Astrocyte (in vitro differentiated cells and primary cell): ENCODE data around the gene XXYLT1. TPM values are rescaled to one million over a fixed set of nuclear protein-coding genes. Genes with fewer than 3 reads are reported as not detected.
A peak's percentile ranks its signal among the peaks of the same experiment; 100 is the strongest.

Source experiments
- DNase-seq: peaks from one replicate; pipeline ENCODE4 v3.0.0-alpha.2; 2010; ENCODE audit warnings: low read depth
- FAIRE-seq: peaks from 2 replicates; lab custom pipeline; 2011; peaks lifted over from hg19 to GRCh38; lab: Jason Lieb, UNC
- H2AFZ ChIP-seq: 2 replicates; pipeline ENCODE4 v1.6.0; 2012; ENCODE audit warnings: low read depth, low read length, inconsistent platforms
- H3K27ac ChIP-seq: 2 replicates; pipeline ENCODE4 v1.5.1; 2011; ENCODE audit warnings: low read depth, low read length, inconsistent platforms
- H3K27me3 ChIP-seq: 2 replicates; pipeline ENCODE4 v1.6.0; 2011; ENCODE audit warnings: low read length, inconsistent platforms; ENCODE audit not compliant: insufficient read depth
- H3K36me3 ChIP-seq: 2 replicates; pipeline ENCODE4 v1.5.1; 2011; ENCODE audit warnings: low read length, inconsistent platforms; ENCODE audit not compliant: insufficient read depth
- H3K4me1 ChIP-seq: 2 replicates; pipeline ENCODE4 v1.5.1; 2011; ENCODE audit warnings: low read length, inconsistent platforms; ENCODE audit not compliant: insufficient read depth
- H3K4me2 ChIP-seq: 2 replicates; pipeline ENCODE4 v1.6.0; 2012; ENCODE audit warnings: low read length, inconsistent platforms
- H3K4me3 ChIP-seq: 2 replicates; pipeline ENCODE4 v1.5.1; 2011; ENCODE audit warnings: low read depth, mild to moderate bottlenecking, low read length, inconsistent platforms; ENCODE audit not compliant: insufficient read depth
- H3K79me2 ChIP-seq: 2 replicates; pipeline ENCODE4 v1.6.0; 2012; ENCODE audit warnings: mild to moderate bottlenecking, low read length, inconsistent platforms; ENCODE audit not compliant: insufficient read depth
- H3K9ac ChIP-seq: 2 replicates; pipeline ENCODE4 v1.6.0; 2012; ENCODE audit warnings: mild to moderate bottlenecking, low read length, inconsistent platforms
- H3K9me3 ChIP-seq: 2 replicates; pipeline ENCODE4 v1.5.1; 2012; ENCODE audit warnings: low read depth, mild to moderate bottlenecking, low read length, inconsistent platforms; ENCODE audit not compliant: insufficient read depth
- H4K20me1 ChIP-seq: 2 replicates; pipeline ENCODE4 v1.6.0; 2012; ENCODE audit warnings: low read length, inconsistent platforms; ENCODE audit not compliant: insufficient read depth
- H3K27ac Mint-ChIP-seq: one replicate; pipeline ENCODE4 v1.8.0; 2021; ENCODE audit warnings: mild to moderate bottlenecking, mixed read lengths; ENCODE audit not compliant: unreplicated experiment
- H3K27me3 Mint-ChIP-seq: one replicate; pipeline ENCODE4 v1.8.0; 2021; ENCODE audit warnings: low read depth, mixed read lengths; ENCODE audit not compliant: unreplicated experiment
- H3K36me3 Mint-ChIP-seq: one replicate; pipeline ENCODE4 v1.8.0; 2021; ENCODE audit warnings: low read depth, mixed read lengths; ENCODE audit not compliant: unreplicated experiment
- H3K4me1 Mint-ChIP-seq: one replicate; pipeline ENCODE4 v1.8.0; 2021; ENCODE audit warnings: low read depth, mixed read lengths; ENCODE audit not compliant: unreplicated experiment
- H3K4me3 Mint-ChIP-seq: one replicate; pipeline ENCODE4 v1.8.0; 2021; ENCODE audit warnings: mild to moderate bottlenecking, moderate library complexity, mixed read lengths; ENCODE audit not compliant: unreplicated experiment
- H3K9me3 Mint-ChIP-seq: one replicate; pipeline ENCODE4 v1.8.0; 2021; ENCODE audit warnings: mild to moderate bottlenecking, mixed read lengths; ENCODE audit not compliant: unreplicated experiment
- EZH2 ChIP-seq: IDR thresholded peaks from 2 replicates; pipeline ENCODE4 v1.6.1; 2012; ENCODE audit warnings: mild to moderate bottlenecking, low read length, inconsistent platforms; ENCODE audit not compliant: insufficient read depth
- total RNA-seq: library from RNA; stranded (reverse); gene quantifications from 2 replicates; pipeline ENCODE4 v1.2.1, GENCODE V29; 2021
- TF ChIP-seq, protein P1 (sequence below): IDR thresholded peaks from 2 replicates; pipeline ENCODE4 v1.5.1; 2011; ENCODE audit warnings: low read depth, mild to moderate bottlenecking, inconsistent platforms, low read length, moderate library complexity; ENCODE audit not compliant: insufficient read depth

The XXYLT1 gene
- total RNA-seq, 1 donor from 2014 or later: 26.2 TPM

DNA sequence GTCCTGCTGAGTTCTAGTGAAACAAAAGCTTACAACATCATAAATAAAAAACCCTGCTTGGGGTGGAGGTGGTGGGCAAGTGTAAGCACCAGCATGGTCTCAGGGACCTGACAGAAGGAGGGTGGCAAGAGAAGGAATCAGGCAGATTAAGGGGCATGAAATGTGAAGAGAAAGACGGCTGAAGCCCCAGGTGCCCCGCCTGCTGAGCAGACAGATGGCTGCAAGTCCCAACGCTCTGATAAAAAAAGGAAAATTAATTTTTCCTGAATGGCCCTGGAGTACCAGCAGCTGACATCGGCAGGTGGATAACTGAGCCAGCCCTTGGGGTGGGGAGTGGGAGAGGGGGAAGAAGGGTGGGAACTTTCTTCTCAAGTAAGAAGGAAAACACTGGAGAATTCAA, 137.9 kb downstream of the XXYLT1 start:
- no peak overlapping the region for H3K27ac Mint-ChIP-seq

DNA sequence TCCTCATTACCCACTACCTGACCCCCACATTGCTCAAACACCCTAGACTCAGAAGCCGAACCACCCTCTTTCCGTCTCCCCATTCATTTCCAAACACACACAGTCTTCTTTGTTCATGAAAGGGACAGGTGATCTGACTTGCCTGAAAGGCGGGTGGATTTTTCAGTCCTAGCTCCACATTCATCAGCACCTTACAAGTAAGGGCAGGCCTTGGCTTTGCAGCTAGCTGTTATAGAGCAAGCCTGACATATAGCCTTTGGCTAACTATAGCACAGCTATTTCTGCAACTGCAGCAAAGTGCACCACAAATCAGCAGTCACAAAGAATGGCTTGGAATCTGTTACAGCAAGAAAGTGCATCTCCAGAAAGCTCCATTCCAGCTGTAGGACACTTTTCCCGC, 139.8 kb downstream of the XXYLT1 start:
- Histone ChIP-seq H3K9ac (no peak overlapping the region), H3K4me2 (no peak overlapping the region), H3K36me3 (no peaks in the 10 kb centered on the region), H3K4me1 (peaks cover 29% of the 10 kb centered on the region), H3K27me3 (no peaks in the 10 kb centered on the region), H3K4me3 (no peak overlapping the region), H3K27ac (no peak overlapping the region), H3K79me2 (no peaks in the 10 kb centered on the region), H2AFZ (no peak overlapping the region), H3K9me3 (no peaks in the 10 kb centered on the region), H4K20me1 (no peaks in the 10 kb centered on the region)
- Mint-ChIP-seq H3K36me3 (peaks cover 4% of the 10 kb centered on the region), H3K4me3 (no peak overlapping the region), H3K27me3 (no peaks in the 10 kb centered on the region), H3K4me1 (peaks cover 11% of the 10 kb centered on the region), H3K27ac (no peak overlapping the region), H3K9me3 (peaks cover 3% of the 10 kb centered on the region)
- no peak for TF ChIP-seq EZH2
- TF ChIP-seq, protein P1, sequence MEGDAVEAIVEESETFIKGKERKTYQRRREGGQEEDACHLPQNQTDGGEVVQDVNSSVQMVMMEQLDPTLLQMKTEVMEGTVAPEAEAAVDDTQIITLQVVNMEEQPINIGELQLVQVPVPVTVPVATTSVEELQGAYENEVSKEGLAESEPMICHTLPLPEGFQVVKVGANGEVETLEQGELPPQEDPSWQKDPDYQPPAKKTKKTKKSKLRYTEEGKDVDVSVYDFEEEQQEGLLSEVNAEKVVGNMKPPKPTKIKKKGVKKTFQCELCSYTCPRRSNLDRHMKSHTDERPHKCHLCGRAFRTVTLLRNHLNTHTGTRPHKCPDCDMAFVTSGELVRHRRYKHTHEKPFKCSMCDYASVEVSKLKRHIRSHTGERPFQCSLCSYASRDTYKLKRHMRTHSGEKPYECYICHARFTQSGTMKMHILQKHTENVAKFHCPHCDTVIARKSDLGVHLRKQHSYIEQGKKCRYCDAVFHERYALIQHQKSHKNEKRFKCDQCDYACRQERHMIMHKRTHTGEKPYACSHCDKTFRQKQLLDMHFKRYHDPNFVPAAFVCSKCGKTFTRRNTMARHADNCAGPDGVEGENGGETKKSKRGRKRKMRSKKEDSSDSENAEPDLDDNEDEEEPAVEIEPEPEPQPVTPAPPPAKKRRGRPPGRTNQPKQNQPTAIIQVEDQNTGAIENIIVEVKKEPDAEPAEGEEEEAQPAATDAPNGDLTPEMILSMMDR: no peak
- no peak for DNase-seq
- FAIRE-seq: no peak

More for the DNA sequence above, 137.9 kb downstream of the XXYLT1 start:
- FAIRE-seq (no peak), DNase-seq (no peak)
- no peaks in the 10 kb centered on the region for H3K27me3 ChIP-seq
- H3K9ac ChIP-seq: no peak overlapping the region
- H2AFZ ChIP-seq: no peak overlapping the region
- peak overlapping the region; percentile 42 for H3K4me2 ChIP-seq
- Mint-ChIP-seq H3K27me3 (no peaks in the 10 kb centered on the region), H3K9me3 (peaks cover 3% of the 10 kb centered on the region), H3K4me1 (peaks cover 11% of the 10 kb centered on the region), H3K4me3 (no peak overlapping the region), H3K36me3 (peaks cover 2% of the 10 kb centered on the region)
- no peaks in the 10 kb centered on the region for H3K79me2 ChIP-seq
- H3K36me3 ChIP-seq: no peaks in the 10 kb centered on the region
- H3K27ac ChIP-seq: no peak overlapping the region
- H4K20me1 ChIP-seq: no peaks in the 10 kb centered on the region
- no peak for TF ChIP-seq EZH2
- TF ChIP-seq, protein P1: no peak
- H3K9me3 ChIP-seq: no peaks in the 10 kb centered on the region
- no peak overlapping the region for H3K4me3 ChIP-seq
- H3K4me1 ChIP-seq: peaks cover 29% of the 10 kb centered on the region

DNA sequence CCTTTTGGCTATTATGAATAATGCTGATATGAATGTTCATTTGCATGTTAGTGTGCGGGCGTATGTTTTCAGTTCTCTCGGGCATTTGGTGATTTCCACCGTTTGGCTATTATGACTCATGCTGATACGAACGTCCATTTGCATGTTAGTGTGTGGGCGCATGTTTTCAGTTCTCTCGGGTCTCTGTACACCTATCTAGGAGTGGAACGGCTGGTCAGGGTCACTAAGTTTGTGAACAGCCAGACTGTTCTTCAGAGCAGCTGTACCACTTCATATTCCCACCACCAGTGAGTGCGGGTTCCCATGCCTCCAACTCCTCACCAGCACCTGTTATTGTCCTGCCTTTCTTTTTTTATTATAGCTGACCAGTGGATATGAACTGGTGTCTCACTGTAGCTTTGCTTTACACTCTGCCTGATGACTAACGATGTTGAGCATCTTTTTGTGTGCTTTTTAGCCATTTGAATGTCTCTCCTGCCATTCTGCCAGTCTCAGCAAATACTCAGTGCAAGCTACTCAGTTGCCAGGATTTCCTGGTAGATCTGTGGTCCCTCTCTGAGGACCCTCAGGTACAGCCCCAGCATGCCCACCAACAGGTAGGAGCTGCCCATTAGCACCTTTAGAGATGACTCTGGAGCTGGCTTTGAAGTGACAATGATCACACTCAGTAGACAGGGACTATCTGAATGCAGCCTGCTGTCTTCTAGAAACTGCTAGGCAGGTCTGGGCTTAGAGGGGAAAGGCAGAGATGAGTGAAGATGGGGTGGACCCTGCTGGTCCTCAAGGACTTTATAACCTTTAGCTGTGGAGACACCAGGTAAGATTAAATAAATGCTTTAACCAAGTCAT, 141.1 kb downstream of the XXYLT1 start:
- no peaks in the 10 kb centered on the region for H3K27me3 Mint-ChIP-seq
- Histone ChIP-seq H4K20me1 (no peaks in the 10 kb centered on the region), H3K4me3 (no peak overlapping the region), H3K9me3 (no peaks in the 10 kb centered on the region), H3K27me3 (no peaks in the 10 kb centered on the region), H3K79me2 (no peaks in the 10 kb centered on the region), H3K27ac (no peak overlapping the region), H3K4me2 (peak overlapping the region; percentile 32), H3K4me1 (peaks cover 29% of the 10 kb centered on the region), H3K9ac (no peak overlapping the region), H3K36me3 (no peaks in the 10 kb centered on the region), H2AFZ (no peak overlapping the region)
- H3K9me3 Mint-ChIP-seq: peaks cover 3% of the 10 kb centered on the region
- H3K4me1 Mint-ChIP-seq: peaks cover 11% of the 10 kb centered on the region
- DNase-seq (peak; percentile 77), FAIRE-seq (no peak)
- H3K36me3 Mint-ChIP-seq: peaks cover 5% of the 10 kb centered on the region
- H3K27ac Mint-ChIP-seq: no peak overlapping the region
- no peak overlapping the region for H3K4me3 Mint-ChIP-seq
- TF ChIP-seq, protein P1: no peak
- no peak for TF ChIP-seq EZH2
